HG03196 (cell line): ENCODE results near the gene NR5A2.

Experiments used
- ATAC-seq: cut with Tn5 transposase; IDR thresholded peaks from one replicate; pipeline ENCODE4 v1.9.1; 2021; ENCODE audit not compliant: unreplicated experiment

NR5A2 gene

DNA sequence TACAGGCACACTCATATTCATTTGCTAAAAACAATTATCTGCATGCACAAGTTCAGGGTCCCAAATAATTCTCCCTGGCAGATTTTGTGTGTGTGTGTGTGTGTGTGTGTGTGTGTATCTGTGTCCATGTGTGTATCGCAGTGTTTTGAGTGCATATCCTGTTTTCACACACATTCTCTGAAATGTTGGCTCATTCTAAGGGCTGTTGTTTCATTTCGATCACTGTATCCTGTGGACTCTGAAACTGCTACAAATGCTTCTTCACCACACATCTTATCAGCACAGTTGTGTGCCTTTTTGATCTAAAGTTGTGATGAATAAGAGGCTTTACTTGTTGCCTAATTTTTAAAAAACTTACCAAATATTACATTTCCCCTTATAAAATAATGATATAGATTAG lies 34.6 kb downstream of the NR5A2 start:
- ATAC-seq, result no peak

DNA sequence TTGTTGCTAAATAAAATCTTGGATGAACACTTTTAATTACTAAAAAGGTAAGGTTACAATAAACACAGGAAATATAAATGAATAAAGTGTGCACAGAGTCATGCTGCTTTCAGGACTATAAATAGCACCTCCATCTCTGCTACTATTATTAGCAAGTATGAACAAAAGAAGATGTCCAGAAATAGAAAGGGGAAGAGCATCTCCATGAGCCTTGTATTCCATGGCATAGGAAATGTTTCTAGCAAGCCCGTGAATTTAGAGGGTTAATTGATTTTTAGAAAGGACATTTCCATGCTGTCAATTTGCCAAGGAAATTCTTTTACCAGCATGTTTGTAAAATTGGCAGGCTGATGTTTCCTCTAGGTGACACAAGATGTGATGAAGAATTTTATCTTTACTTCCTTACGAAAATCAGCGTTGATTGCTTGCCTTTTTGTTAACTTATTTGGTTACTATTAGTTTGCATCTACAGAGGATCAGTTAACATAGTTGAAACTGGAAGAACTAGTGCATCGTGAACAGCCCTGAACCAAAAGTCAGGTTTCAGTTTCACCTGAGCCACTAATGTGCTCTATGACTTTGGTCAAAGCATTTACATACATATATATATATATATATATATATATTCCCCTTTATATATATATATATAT lies 45.3 kb downstream of the NR5A2 start:
- peak; percentile 96 for ATAC-seq

DNA sequence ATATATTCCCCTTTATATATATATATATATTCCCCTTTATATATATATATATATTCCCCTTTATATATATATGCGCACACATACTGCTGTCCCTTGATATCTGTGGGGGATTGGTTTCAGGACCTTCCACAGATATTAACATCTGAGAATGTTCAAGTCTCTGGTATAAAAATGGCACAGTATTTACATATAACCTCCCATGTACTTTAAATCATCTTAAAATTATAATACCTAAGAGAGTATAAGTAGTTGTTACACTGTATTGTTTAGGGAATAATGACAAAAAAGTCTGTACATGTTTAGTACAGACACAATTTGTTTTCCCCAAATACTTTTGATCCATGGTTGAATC lies 45.8 kb downstream of the NR5A2 start:
- peak; percentile 32 for ATAC-seq

DNA sequence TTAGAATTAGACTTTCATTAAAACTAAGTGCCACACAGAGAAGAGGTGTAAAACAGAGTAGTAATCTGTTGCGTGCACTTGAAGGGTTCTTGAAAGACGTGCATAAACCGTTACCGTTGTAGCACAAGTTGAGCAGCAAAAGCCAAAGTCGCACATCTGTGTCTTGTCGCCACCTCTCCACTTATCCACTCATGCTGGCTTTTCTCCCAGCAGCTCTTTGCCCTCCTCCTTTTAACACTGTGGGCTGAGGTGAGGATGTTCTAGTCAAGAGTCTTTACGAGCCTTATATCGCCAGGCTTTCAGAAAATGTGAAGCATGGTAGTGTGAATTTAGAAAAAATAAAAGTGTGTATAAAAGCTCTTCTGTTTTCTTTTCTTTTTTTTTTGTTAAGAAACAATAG lies 48.0 kb downstream of the NR5A2 start:
- ATAC-seq, result no peak

DNA sequence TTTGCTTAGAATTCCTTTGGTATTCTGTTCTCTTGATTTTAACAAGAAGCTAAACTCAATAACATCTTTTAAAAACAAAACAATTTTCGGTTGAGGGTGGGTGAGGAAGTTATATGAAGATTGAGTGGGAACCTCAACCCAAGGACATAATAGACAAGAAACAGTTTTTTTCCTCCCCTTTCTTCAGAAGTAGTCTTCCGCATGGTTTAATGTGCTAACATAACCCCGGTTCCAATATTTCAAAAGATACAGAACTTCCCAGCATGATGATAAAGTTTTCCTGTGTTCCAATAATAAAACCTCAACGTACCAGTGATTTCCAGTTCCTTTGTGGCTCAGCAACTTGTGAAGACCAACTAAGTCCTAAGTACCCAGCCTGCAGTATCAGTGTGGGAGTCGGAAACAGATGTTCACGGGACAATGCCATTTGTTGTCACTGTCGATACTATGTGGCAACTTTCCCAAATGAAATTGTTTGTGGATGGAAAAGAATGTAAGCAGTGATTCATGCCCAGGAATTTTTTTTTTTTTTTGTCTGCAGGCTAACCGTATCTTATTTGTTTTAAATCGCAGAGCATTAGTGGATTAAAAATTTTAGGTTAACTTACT lies 48.5 kb downstream of the NR5A2 start:
- ATAC-seq, result no peak

DNA sequence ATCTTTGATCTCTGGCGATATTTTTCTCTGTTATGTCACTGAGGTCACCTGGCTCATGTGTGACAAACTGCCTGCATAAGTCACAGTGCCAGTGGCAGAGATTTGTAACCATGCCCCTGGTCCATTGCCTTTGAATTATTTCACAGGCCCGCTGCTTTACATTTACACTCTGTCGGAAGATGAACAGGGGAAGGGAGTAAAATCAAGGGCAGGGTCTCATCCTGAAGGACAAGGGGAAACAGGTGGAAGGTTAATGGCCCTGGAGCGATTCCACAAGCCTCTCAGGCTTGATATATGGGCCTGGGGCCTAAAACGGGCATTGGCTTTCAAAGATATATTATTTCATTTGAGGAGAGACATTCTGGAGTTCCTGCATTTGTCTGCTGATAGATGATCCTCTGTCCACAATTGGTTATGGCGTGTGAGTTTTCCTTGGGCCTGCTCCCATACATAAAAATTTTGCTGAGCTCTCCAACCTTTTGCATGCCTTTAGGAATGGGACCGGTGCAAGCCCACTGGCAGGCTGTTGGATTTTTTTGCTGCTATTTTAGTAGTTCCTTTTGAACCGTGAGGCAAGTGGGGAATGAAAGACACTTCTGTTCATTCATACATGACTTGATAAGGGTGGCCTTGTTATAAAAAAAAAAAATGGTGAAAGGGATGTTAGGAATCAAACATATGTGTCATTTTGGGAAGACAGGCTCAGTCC lies 51.9 kb downstream of the NR5A2 start:
- ATAC-seq, result no peak

DNA sequence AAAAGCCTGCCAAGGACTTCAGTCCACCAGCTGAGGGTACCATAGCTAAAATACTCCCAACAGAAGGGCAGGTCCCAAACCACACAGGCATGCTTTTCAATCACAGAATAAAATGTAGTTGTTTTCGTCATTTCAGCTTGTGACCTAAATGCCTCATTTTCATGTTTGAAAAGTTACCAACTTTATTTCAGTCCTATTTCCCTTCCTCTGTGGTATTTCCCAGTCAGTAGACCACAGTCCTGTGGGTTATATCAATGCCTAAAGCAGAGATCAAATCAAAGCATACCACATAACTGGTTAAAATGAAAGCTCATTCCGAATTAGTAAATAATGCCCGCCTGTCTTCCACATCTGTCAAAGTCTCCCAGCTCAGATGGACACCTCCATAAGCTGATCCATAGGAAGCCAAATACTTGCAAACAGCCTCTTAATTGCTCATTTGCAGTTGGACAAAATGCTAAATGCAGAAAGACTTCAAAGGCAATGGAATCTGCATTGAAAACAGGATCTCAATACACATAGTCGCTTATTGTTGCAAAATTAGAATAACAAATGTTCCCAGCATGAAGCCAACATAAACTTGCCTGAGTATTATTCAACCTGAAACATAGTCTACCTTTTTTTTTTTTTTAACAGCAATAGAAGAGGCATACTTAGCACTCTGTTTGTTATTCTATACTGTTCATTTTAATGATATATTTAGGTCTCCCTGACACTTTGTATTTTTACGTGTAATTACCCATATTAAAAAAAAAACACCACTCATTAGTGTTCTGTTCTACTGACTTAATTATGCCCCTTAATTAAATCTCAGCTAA lies 53.9 kb downstream of the NR5A2 start:
- ATAC-seq, result no peak

DNA sequence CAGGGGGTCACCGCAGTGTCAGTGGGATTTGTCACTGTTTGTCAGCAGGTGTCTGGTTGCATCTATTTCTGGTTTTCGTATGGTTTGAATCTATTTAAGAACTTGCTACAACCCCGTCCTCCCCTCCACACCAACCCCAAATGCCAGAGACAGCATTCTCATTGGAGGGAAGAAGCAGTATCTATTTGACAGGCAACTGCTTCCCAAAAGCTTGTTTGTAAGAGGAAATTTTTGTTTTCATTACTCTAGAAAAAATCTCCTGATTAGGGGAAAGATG lies 54.4 kb downstream of the NR5A2 start:
- no peak for ATAC-seq

DNA sequence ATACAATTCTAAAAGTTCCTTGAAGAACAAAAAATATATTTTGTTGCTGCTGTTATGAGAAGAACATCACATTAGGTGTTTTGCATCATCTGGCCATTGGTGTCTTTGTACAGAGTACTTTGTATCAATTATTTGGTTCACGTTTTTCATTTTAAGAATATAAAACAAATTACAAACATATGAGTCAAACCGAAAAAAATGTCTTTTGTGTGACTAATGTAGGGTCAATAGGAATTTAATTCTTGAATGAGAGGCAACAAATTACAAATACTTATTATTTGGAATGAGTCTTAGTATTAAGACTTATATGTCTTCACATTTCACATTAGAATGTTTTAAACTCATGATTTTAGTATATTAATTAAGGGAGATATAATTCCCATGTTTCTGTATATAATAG lies 54.8 kb downstream of the NR5A2 start:
- ATAC-seq, result no peak

DNA sequence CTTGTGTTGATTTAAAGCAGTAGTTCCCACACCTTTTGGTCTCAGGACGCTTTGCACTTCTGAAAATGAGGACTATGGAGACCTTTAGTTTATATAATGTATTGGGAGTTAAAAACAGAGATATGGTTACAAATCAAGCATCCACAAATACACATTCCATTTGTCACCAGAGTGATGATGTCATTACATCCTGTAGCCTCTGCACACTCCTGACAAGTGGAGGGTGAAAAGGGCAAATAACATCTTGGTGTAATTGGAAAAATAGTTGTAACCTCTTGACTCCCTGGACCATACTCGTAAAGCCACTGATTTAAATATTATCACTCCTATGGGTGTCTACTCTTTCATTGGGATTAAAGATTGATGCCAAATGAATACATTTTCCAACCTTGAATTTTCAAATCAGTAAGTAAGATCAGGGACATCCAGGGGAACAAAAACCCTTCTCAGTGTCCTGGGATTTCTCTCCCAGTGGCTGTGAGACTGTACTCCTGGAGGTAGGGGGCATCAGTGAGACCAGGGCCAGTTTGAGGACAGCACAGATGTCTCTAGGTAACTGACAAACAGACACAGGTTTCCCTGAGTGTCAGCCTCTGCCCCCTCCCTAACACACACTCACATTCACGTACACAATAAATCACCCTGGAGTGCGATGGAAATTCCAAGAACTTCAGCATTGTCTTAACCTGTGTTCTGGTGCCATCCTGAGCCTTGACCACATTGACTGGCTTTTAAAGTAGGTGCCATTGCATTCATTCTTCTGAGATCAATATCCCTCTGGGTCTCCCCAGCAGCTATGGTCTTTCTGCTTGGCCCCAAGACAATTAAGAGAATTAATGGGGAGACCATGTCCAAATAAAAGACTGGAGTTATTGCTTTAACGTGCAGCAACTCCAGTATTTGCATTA lies 63.0 kb downstream of the NR5A2 start:
- ATAC-seq, result no peak

DNA sequence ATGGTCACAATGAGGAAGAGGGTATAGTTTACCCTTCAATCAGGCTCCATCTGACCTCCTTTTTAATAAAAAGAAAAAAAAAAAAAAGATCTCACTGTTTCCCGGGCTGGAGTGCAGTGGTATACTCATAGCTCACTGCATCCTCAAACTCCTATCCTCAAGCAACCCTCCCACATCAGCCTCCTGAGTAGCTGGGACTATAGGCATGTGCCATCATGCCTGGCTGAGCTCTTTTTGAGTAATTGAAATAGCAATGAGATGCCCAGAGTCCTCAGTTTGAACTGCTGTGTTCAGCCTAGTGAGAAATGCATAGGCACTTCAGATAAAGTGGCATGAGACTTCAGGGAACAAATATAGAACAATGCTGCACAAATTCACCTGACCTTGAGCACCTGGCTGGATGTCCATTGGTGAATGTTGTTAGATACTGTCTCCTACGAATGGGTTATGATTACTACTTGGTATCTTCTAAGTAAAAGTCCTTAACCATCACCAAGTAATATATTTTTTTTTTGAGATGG lies 67.6 kb downstream of the NR5A2 start:
- ATAC-seq, result no peak

DNA sequence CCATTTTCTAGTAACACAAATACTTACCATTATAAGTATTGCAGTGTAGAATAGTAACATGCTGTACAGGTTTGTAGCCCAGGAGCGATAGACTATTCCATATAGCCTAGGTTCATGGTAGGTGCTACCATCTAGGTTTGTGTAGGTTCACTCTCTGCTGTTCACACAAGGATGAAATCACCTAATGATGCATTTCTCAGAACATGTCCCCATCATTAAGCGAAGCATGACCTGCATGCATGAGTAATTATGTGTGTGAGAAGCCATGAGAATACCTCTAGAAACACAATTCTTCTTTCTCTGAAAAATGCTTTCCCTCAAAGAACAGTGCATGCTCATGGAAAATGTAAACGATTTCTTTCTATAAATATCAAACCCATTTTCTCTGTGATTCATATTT lies 69.3 kb downstream of the NR5A2 start:
- no peak for ATAC-seq

DNA sequence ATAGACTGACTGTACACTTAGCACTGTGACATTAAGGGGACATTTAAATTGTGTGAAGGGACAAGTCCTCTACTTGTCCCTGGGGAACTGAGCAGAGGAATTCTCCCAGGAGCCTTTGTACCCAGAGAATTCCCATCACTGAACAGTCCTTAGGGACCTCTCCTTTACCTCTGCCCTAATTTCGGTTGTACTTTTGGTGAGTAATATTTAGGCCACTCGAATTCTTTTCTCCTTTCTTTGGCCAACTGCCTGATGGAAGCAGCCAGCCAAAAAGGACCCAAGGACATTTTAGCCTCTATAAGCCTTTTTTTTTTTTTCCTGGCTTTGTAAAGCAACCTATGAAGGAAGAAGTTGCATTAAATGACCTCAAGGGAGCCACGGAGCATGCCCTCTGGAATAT lies 71.5 kb downstream of the NR5A2 start:
- no peak for ATAC-seq

DNA sequence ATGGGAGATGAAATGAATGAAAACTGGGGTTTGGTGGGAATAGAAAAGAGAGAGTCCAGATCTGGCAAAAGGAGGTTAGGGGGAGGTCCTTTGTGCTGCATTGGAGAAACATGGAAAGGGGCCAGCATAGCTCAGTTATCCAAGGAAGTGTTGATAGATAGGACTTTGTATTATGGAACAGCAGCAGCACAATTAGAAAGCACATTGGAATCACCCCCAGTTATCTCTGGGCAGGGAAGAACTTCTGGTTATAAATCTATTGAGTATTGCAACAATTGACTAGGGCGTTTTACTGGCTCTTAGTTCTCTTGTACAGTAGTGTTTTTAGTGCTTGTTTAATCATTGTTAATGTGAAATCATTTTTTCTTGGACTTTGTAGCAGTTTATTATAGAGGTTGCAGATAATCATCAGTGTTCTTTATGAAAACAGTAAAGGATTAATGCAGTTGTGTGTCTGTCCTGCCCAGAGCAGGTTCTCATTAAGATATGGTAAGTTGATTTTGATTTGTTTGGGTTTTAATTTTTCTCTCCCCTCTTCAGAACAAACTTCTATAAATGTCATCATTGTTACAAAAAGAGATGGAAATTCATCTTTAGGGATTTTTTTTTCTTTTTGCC lies 76.6 kb downstream of the NR5A2 start:
- no peak for ATAC-seq

DNA sequence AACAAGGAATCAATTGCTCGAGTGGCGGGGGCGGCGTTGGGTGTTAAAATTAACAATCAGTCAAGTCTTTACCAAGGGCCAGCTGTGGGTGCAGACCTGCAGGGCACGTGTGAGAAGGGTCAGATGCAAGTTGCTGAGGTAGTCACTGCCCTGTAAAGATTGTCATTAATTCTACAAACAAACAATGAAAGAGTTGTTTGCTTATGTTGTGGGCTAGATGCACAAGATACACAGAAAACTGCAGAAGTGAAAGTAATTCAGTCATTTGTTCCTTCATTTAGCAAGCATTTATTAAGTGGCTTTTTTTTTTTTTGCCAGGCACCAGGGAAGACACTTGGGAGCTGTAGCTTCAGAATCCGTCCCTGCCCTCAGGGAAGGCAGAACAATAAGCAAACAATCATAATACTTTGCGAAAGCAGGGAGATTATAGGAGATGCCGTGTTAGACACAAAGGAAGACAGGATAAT lies 79.5 kb downstream of the NR5A2 start:
- ATAC-seq, result no peak

DNA sequence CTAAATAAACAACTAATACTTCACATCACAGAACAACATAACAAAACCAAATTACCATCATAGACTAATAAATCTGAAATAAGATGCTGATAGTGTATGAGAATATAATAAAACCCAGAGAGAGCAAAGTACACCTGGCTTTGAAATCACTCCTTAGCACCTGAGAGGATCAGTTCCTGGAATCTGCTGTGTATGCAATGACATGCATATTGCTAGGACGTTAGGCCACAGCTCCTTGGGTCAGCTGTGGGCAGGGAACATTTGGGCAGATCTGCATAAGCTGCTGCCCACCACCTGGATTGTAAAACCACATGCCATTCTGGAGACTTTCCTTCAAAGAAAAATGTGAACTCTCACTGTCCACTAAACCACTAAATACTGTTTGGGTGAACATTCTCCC lies 81.1 kb downstream of the NR5A2 start:
- ATAC-seq, result no peak

DNA sequence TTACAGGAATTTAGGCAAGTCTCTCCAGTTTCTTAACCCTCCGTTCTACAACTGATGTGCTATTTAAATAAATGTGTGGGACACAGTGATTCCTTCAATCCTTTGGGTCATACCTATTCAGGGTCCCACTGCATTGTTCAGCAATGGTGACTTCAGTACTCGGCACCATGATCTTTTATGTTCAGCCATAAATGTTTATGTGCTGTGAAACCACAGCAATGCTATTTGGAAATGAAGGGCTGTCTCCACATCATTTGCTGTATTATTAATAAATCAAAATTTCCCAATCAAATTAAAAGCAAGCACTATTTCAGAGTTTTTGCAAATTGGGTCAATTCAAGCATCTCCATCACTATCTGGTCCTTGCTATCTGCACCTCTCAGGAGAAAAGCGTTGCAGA lies 84.8 kb downstream of the NR5A2 start:
- ATAC-seq, result no peak

DNA sequence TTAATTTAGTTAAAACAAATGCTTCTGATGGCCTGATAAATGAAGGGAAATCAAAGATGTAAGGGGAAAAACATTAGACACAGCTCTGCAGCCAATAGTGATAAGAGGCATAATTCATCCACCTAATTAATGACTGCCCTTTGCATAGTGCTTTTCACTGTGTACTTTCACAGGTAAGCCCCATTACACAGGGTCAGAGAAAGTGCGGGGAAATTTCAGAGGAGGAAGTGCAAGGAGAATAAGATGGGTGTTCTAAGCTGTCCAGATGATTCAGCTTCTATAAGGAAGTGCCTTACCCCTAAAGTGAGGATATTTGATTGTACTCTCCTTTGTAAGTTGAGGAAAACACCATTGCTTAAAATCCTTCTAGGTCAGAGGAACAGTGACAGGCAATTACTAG lies 88.0 kb downstream of the NR5A2 start:
- no peak for ATAC-seq

DNA sequence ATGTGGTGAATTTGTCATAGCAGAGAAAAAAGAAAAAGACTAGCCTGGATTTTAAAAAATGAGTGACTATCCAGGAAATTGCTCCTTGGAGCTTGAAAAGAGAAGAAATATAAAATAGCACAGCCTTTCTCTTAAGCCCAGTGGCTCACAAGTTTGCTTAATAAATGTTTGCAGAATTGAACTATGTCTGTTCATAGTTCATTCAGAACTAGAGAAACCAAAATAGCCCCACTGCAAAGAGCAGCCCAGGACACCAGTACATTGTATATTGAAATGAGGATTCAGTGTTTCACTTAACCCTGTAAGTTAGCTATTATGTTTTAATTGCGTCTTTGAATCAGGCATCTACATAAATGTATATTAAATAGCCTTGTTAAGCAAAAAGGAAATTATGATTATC lies 88.8 kb downstream of the NR5A2 start:
- ATAC-seq, result no peak

DNA sequence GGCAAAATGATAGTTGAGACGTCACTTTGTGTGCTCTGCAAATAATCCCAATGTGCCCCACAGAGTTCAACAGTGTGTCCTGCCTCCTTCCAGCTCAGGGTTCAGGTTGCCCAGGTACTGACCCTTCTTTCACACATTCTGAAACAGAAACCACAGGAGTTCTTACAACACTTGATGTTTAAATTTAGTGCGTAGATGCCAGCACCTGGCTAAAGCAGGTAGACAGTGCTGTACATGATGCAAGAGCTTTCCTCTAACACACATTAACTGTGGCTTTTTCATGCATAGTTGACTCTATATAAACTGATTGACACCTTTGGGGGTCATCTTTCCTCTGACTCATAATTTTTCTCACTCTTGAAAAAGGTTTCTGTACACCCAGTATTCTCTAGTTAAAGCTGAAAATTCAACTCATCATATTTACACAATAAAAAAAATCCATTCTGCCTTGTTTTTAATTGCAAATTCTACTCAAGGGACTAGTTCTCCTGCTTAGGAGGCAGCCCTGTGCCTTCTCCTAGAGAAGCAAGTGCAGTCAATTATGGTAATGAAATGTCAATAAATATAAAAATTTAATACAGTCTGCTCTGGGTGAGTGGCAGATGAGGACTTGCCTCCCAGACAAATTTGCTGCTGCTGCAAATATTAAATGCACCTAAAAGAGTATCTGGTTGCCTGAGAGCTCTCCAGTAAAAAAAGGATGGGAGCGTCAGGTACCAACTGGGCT lies 91.4 kb downstream of the NR5A2 start:
- no peak for ATAC-seq
